Mesendoderm (in vitro differentiated cells): ENCODE results near the gene NUP93.

Experiments used
- DNase-seq: peaks from one replicate; pipeline ENCODE4 v3.0.0; 2013
- H2AK5ac ChIP-seq: 2 replicates; pipeline ENCODE4 v1.6.1; 2013; ENCODE audit warnings: low read length, inconsistent platforms
- H2BK120ac ChIP-seq: 2 replicates; pipeline ENCODE4 v1.6.1; 2013; ENCODE audit warnings: low read depth, mild to moderate bottlenecking, low read length, moderate library complexity, mixed read lengths
- H2BK15ac ChIP-seq: replicated peaks from 2 replicates; pipeline ENCODE4 v1.6.1; 2013; ENCODE audit warnings: low read depth, mild to moderate bottlenecking, moderate library complexity
- H2BK5ac ChIP-seq: 2 replicates; pipeline ENCODE4 v1.6.1; 2013; ENCODE audit warnings: low read length, inconsistent platforms
- H3K18ac ChIP-seq: 2 replicates; pipeline ENCODE4 v1.6.1; 2013; ENCODE audit warnings: mild to moderate bottlenecking, low read length, mixed read lengths
- H3K23ac ChIP-seq: one replicate; pipeline ENCODE4 v1.6.1; 2013; ENCODE audit warnings: low read length
- H3K27ac ChIP-seq: 2 replicates; pipeline ENCODE4 v1.5.1; 2013; ENCODE audit warnings: low read depth, mild to moderate bottlenecking, inconsistent platforms, low read length, moderate library complexity
- H3K27me3 ChIP-seq: 2 replicates; pipeline ENCODE4 v1.6.1; 2013; ENCODE audit warnings: low read length, control low read depth, mild to moderate bottlenecking, inconsistent platforms; ENCODE audit not compliant: insufficient read depth, poor library complexity
- H3K36me3 ChIP-seq: 2 replicates; pipeline ENCODE4 v1.6.1; 2013; ENCODE audit warnings: low read length, inconsistent platforms; ENCODE audit not compliant: control insufficient read depth, insufficient read depth
- H3K4ac ChIP-seq: one replicate; pipeline ENCODE4 v1.6.1; 2013; ENCODE audit warnings: low read depth, mild to moderate bottlenecking, low read length, moderate library complexity
- H3K4me1 ChIP-seq: 2 replicates; pipeline ENCODE4 v1.6.1; 2013; ENCODE audit warnings: low read depth, low read length, inconsistent platforms; ENCODE audit not compliant: control insufficient read depth
- H3K4me2 ChIP-seq: 2 replicates; pipeline ENCODE4 v1.6.1; 2013; ENCODE audit warnings: low read length
- H3K4me3 ChIP-seq: 2 replicates; pipeline ENCODE4 v1.5.1; 2013; ENCODE audit warnings: mild to moderate bottlenecking, low read length
- H3K56ac ChIP-seq: one replicate; pipeline ENCODE4 v1.6.1; 2013; ENCODE audit warnings: low read length
- H3K79me1 ChIP-seq: 2 replicates; pipeline ENCODE4 v1.6.1; 2013; ENCODE audit warnings: low read length, inconsistent platforms
- H3K79me2 ChIP-seq: 2 replicates; pipeline ENCODE4 v1.6.1; 2013; ENCODE audit warnings: mild to moderate bottlenecking, low read length; ENCODE audit not compliant: control insufficient read depth, insufficient read depth
- H3K9ac ChIP-seq: 2 replicates; pipeline ENCODE4 v1.6.1; 2013; ENCODE audit warnings: low read length, inconsistent platforms
- H4K5ac ChIP-seq: one replicate; pipeline ENCODE4 v1.6.1; 2013; ENCODE audit warnings: low read length
- H4K8ac ChIP-seq: one replicate; pipeline ENCODE4 v1.6.1; 2013; ENCODE audit warnings: low read depth, mild to moderate bottlenecking, control low read depth, low read length, moderate library complexity
- WGBS: extraction: QIAGEN DNeasy Blood & Tissue Kit; methylation state at CpG from one replicate; pipeline ENCODE4 v1.1.7; 2013; ENCODE audit warnings: low lambda C conversion rate, missing lambda C conversion rate; ENCODE audit not compliant: insufficient coverage; ENCODE audit errors: extremely low coverage; 5-methylcytosine and 5-hydroxymethylcytosine counted together

The NUP93 gene

GRCh38 chr16:56852968-56853367 is 123.0 kb downstream of the NUP93 start:
- no peak overlapping the region for H4K5ac ChIP-seq

GRCh38 chr16:56855201-56855600 is 125.3 kb downstream of the NUP93 start:
- Histone ChIP-seq H3K27ac (no peak overlapping the region), H3K18ac (no peak overlapping the region), H3K56ac (no peak overlapping the region), H3K79me1 (no peaks in the 10 kb centered on the region), H3K4me3 (no peak overlapping the region), H3K4ac (no peak overlapping the region), H4K8ac (no peak overlapping the region), H2BK120ac (no peak overlapping the region), H3K79me2 (no peaks in the 10 kb centered on the region), H4K5ac (no peak overlapping the region), H3K27me3 (no peaks in the 10 kb centered on the region), H3K4me1 (peaks cover 7% of the 10 kb centered on the region), H3K36me3 (no peaks in the 10 kb centered on the region), H2BK15ac (no peak overlapping the region), H2BK5ac (no peak overlapping the region), H2AK5ac (no peak overlapping the region), H3K9ac (no peak overlapping the region), H3K23ac (no peak overlapping the region), H3K4me2 (no peak overlapping the region)
- no peak for DNase-seq
- WGBS: no CpG with 5 or more reads among the region's 6 CpGs

More at GRCh38 chr16:56852968-56853367, 123.0 kb downstream of the NUP93 start:
- no peak overlapping the region for H3K4me2 ChIP-seq
- H2BK120ac ChIP-seq: no peak overlapping the region
- H2BK15ac ChIP-seq: no peak overlapping the region
- H3K27me3 ChIP-seq: no peaks in the 10 kb centered on the region
- H3K79me1 ChIP-seq: no peaks in the 10 kb centered on the region
- no peak overlapping the region for H3K18ac ChIP-seq
- no peak overlapping the region for H2AK5ac ChIP-seq
- peaks cover 5% of the 10 kb centered on the region for H3K4me1 ChIP-seq
- no peak overlapping the region for H3K4ac ChIP-seq
- no peaks in the 10 kb centered on the region for H3K79me2 ChIP-seq
- H3K27ac ChIP-seq: no peak overlapping the region
- no peak overlapping the region for H3K9ac ChIP-seq
- no peak overlapping the region for H3K56ac ChIP-seq
- H2BK5ac ChIP-seq: no peak overlapping the region
- H3K23ac ChIP-seq: no peak overlapping the region
- H3K36me3 ChIP-seq: no peaks in the 10 kb centered on the region
- no peak overlapping the region for H3K4me3 ChIP-seq
- no peak for DNase-seq
- no CpG with 5 or more reads among the region's 11 CpGs for WGBS
- H4K8ac ChIP-seq: no peak overlapping the region

GRCh38 chr16:56855946-56856345 is 126.0 kb downstream of the NUP93 start:
- Histone ChIP-seq H4K5ac (no peak overlapping the region), H3K4me2 (no peak overlapping the region), H3K4ac (no peak overlapping the region), H3K9ac (no peak overlapping the region), H2BK120ac (no peak overlapping the region), H3K79me2 (no peaks in the 10 kb centered on the region), H4K8ac (no peak overlapping the region), H3K23ac (no peak overlapping the region), H2BK5ac (no peak overlapping the region), H3K79me1 (no peaks in the 10 kb centered on the region), H3K36me3 (no peaks in the 10 kb centered on the region), H2BK15ac (no peak overlapping the region), H3K4me1 (peaks cover 11% of the 10 kb centered on the region), H3K18ac (no peak overlapping the region), H2AK5ac (no peak overlapping the region), H3K4me3 (no peak overlapping the region), H3K56ac (no peak overlapping the region), H3K27ac (no peak overlapping the region), H3K27me3 (no peaks in the 10 kb centered on the region)
- DNase-seq: no peak
- no CpG with 5 or more reads among the region's 4 CpGs for WGBS

GRCh38 chr16:56856876-56857447 is 127.0 kb downstream of the NUP93 start:
- Histone ChIP-seq H4K8ac (no peak overlapping the region), H2BK5ac (no peak overlapping the region), H3K23ac (no peak overlapping the region), H3K79me2 (no peaks in the 10 kb centered on the region), H3K27ac (no peak overlapping the region), H3K4me1 (peaks cover 15% of the 10 kb centered on the region), H3K4ac (no peak overlapping the region), H2BK15ac (no peak overlapping the region), H3K18ac (no peak overlapping the region), H2BK120ac (no peak overlapping the region), H4K5ac (no peak overlapping the region), H3K4me3 (no peak overlapping the region), H3K4me2 (no peak overlapping the region), H3K79me1 (no peaks in the 10 kb centered on the region), H3K9ac (no peak overlapping the region), H3K56ac (no peak overlapping the region), H3K36me3 (no peaks in the 10 kb centered on the region), H3K27me3 (no peaks in the 10 kb centered on the region), H2AK5ac (no peak overlapping the region)
- no peak for DNase-seq
- no CpG with 5 or more reads among the region's 6 CpGs for WGBS

GRCh38 chr16:56858374-56858773 is 128.4 kb downstream of the NUP93 start:
- no CpG with 5 or more reads among the region's 14 CpGs for WGBS
- no peak overlapping the region for H3K4ac ChIP-seq

GRCh38 chr16:56859636-56860035 is 129.7 kb downstream of the NUP93 start:
- H2BK15ac ChIP-seq: no peak overlapping the region
- no peak overlapping the region for H3K23ac ChIP-seq
- H2BK120ac ChIP-seq: no peak overlapping the region
- H3K36me3 ChIP-seq: no peaks in the 10 kb centered on the region
- no peak overlapping the region for H2BK5ac ChIP-seq
- H3K56ac ChIP-seq: peak overlapping the region; percentile 40
- no peak overlapping the region for H4K8ac ChIP-seq
- H3K27ac ChIP-seq: no peak overlapping the region
- no peak overlapping the region for H3K18ac ChIP-seq
- no CpG with 5 or more reads among the region's 2 CpGs for WGBS
- H3K79me2 ChIP-seq: no peaks in the 10 kb centered on the region
- no peak for DNase-seq
- H3K27me3 ChIP-seq: no peaks in the 10 kb centered on the region
- H3K4me2 ChIP-seq: no peak overlapping the region
- H3K9ac ChIP-seq: no peak overlapping the region
- H2AK5ac ChIP-seq: peak overlapping the region; percentile 77
- H3K4ac ChIP-seq: peak overlapping the region; percentile 18
- H3K4me1 ChIP-seq: peaks cover 18% of the 10 kb centered on the region
- H3K4me3 ChIP-seq: no peak overlapping the region
- H3K79me1 ChIP-seq: no peaks in the 10 kb centered on the region
- H4K5ac ChIP-seq: no peak overlapping the region

More at GRCh38 chr16:56858374-56858773, 128.4 kb downstream of the NUP93 start:
- H3K9ac ChIP-seq: no peak overlapping the region
- H3K27me3 ChIP-seq: no peaks in the 10 kb centered on the region
- no peak overlapping the region for H3K18ac ChIP-seq
- H3K27ac ChIP-seq: no peak overlapping the region
- no peak overlapping the region for H3K4me2 ChIP-seq
- H4K5ac ChIP-seq: no peak overlapping the region
- no peaks in the 10 kb centered on the region for H3K79me1 ChIP-seq
- H3K4me3 ChIP-seq: no peak overlapping the region
- no peak overlapping the region for H2BK120ac ChIP-seq
- DNase-seq: no peak
- no peak overlapping the region for H2AK5ac ChIP-seq
- H3K56ac ChIP-seq: peak overlapping the region; percentile 10
- no peak overlapping the region for H2BK15ac ChIP-seq
- H3K79me2 ChIP-seq: no peaks in the 10 kb centered on the region
- no peak overlapping the region for H4K8ac ChIP-seq
- no peaks in the 10 kb centered on the region for H3K36me3 ChIP-seq
- H3K23ac ChIP-seq: no peak overlapping the region
- peaks cover 18% of the 10 kb centered on the region for H3K4me1 ChIP-seq
- H2BK5ac ChIP-seq: no peak overlapping the region
